Thymus (tissue), 11 donors: ENCODE data around the gene NFAT5. TPM values are rescaled to one million over a fixed set of nuclear protein-coding genes. Genes with fewer than 3 reads are reported as not detected.

ENCODE experiments used
- DNase-seq, 9 donors: peaks; one replicate each; pipeline ENCODE4 v3.0.0-alpha.2; 2013; ENCODE audit warnings: low spot score in 9 of 9, low read depth in 6 of 9, missing footprints in 1 of 9
- H3K27ac ChIP-seq, 2 donors: one replicate each; pipeline ENCODE4 v1.5.1; 2013; ENCODE audit warnings: control low read depth in 1 of 2, low read depth in 1 of 2, low read length in 1 of 2, mild to moderate bottlenecking in 1 of 2, moderate library complexity in 1 of 2
- H3K27me3 ChIP-seq, 2 donors: one replicate each; pipeline ENCODE4 v1.5.1; 2013; ENCODE audit warnings: low read length in 1 of 2; ENCODE audit not compliant: control insufficient read depth in 2 of 2, insufficient read depth in 1 of 2
- H3K36me3 ChIP-seq, 2 donors: one replicate each; pipeline ENCODE4 v1.5.1; 2013; ENCODE audit warnings: low read length in 1 of 2, mild to moderate bottlenecking in 1 of 2, moderate library complexity in 1 of 2; ENCODE audit not compliant: control insufficient read depth in 2 of 2, insufficient read depth in 2 of 2
- H3K4me1 ChIP-seq, 2 donors: one replicate each; pipeline ENCODE4 v1.5.1; 2013; ENCODE audit warnings: low read length in 2 of 2; ENCODE audit not compliant: control insufficient read depth in 2 of 2, insufficient read depth in 2 of 2
- H3K4me3 ChIP-seq, 2 donors: one replicate each; pipeline ENCODE4 v1.5.1; 2013; ENCODE audit warnings: low read length in 2 of 2, control low read depth in 1 of 2, mild to moderate bottlenecking in 1 of 2
- H3K9me3 ChIP-seq, 2 donors: one replicate each; pipeline ENCODE4 v1.5.1; 2013; ENCODE audit warnings: low read length in 1 of 2, mild to moderate bottlenecking in 1 of 2; ENCODE audit not compliant: control insufficient read depth in 2 of 2, insufficient read depth in 1 of 2
- WGBS: extraction: QIAGEN DNeasy Blood & Tissue Kit; methylation state at CpG from one replicate; pipeline ENCODE4 v1.1.7; 2013; 5-methylcytosine and 5-hydroxymethylcytosine counted together
- polyA plus RNA-seq: library from polyadenylated mRNA; stranded (reverse); fragments of 200-250 nt; gene quantifications from one replicate; pipeline ENCODE4 v1.2.3, GENCODE V29; 2013
- total RNA-seq: library from RNA; stranded (reverse); fragments of 120-200 nt; gene quantifications from one replicate; pipeline ENCODE4 v1.2.4, GENCODE V29; 2013
- donor health status: healthy.

NFAT5 gene
- total and polyA plus RNA-seq, 2 donors, result 4.5 to 8.9 TPM

GRCh38 chr16:69669577-69669976, 103.8 kb downstream of the NFAT5 start:
- Histone ChIP-seq H3K27me3 (no peaks in the 10 kb centered on the region), H3K4me1 (no peaks in the 10 kb centered on the region), H3K4me3 (no peak overlapping the region), H3K36me3 (peaks cover 7 to 24% of the 10 kb centered on the region in 2 donors), H3K27ac (no peak overlapping the region), H3K9me3 (no peaks in the 10 kb centered on the region)
- 99% methylated on average over 1 of the region's 1 CpG for WGBS
- no peak for DNase-seq

- no peaks in the 10 kb centered on the region for H3K9me3 ChIP-seq
- H3K27ac ChIP-seq, result no peak overlapping the region
- no peaks in the 10 kb centered on the region for H3K27me3 ChIP-seq
- no peak for DNase-seq
- no peak overlapping the region for H3K4me3 ChIP-seq
- H3K4me1 ChIP-seq, result no peaks in the 10 kb centered on the region
- H3K36me3 ChIP-seq, result peaks cover 7 to 27% of the 10 kb centered on the region in 2 donors
- 100% methylated on average over 2 of the region's 2 CpGs for WGBS
These were observed 106.7 kb downstream of the NFAT5 start for GRCh38 chr16:69672315-69672997.

- no peak overlapping the region for H3K27ac ChIP-seq
- DNase-seq, result no peak
- no peak overlapping the region for H3K4me3 ChIP-seq
- H3K36me3 ChIP-seq, result peaks cover 7 to 27% of the 10 kb centered on the region in 2 donors
- H3K27me3 ChIP-seq, result no peaks in the 10 kb centered on the region
- H3K4me1 ChIP-seq, result no peaks in the 10 kb centered on the region
- WGBS, result 97% methylated on average over 3 of the region's 3 CpGs
- no peaks in the 10 kb centered on the region for H3K9me3 ChIP-seq
These were observed 107.4 kb downstream of the NFAT5 start for GRCh38 chr16:69672998-69673713.

- Histone ChIP-seq H3K27ac (no peak overlapping the region), H3K36me3 (peaks cover 6 to 31% of the 10 kb centered on the region in 2 donors), H3K4me3 (no peak overlapping the region), H3K4me1 (no peaks in the 10 kb centered on the region), H3K9me3 (no peaks in the 10 kb centered on the region), H3K27me3 (no peaks in the 10 kb centered on the region)
- no peak for DNase-seq
These were observed 114.6 kb downstream of the NFAT5 start for GRCh38 chr16:69680358-69680757.

GRCh38 chr16:69688589-69688988, 122.8 kb downstream of the NFAT5 start:
- Histone ChIP-seq H3K4me3 (no peak overlapping the region), H3K27me3 (no peaks in the 10 kb centered on the region), H3K27ac (no peak overlapping the region), H3K9me3 (no peaks in the 10 kb centered on the region), H3K4me1 (no peaks in the 10 kb centered on the region), H3K36me3 (peaks cover 20 to 27% of the 10 kb centered on the region in 2 donors)
- DNase-seq, result no peak
- over 99% methylated on average over 2 of the region's 2 CpGs for WGBS

GRCh38 chr16:69691980-69692911, 126.5 kb downstream of the NFAT5 start:
- peaks cover 32 to 46% of the 10 kb centered on the region in 2 donors for H3K36me3 ChIP-seq
- H3K9me3 ChIP-seq, result no peaks in the 10 kb centered on the region
- H3K27me3 ChIP-seq, result no peaks in the 10 kb centered on the region
- H3K4me1 ChIP-seq, result no peaks in the 10 kb centered on the region
- no peak overlapping the region for H3K4me3 ChIP-seq
- DNase-seq, result no peak
- WGBS, result 97% methylated on average over 4 of the region's 4 CpGs
- no peak overlapping the region for H3K27ac ChIP-seq

- Histone ChIP-seq H3K36me3 (peaks cover 32 to 50% of the 10 kb centered on the region in 2 donors), H3K27ac (no peak overlapping the region), H3K27me3 (no peaks in the 10 kb centered on the region), H3K4me1 (no peaks in the 10 kb centered on the region), H3K4me3 (no peak overlapping the region), H3K9me3 (no peaks in the 10 kb centered on the region)
- WGBS, result 100% methylated on average over 2 of the region's 2 CpGs
- no peak for DNase-seq
These were observed 128.2 kb downstream of the NFAT5 start for GRCh38 chr16:69693916-69694315.

GRCh38 chr16:69698404-69698803, 132.6 kb downstream of the NFAT5 start:
- no peak for DNase-seq
- Histone ChIP-seq H3K4me1 (no peaks in the 10 kb centered on the region), H3K9me3 (no peaks in the 10 kb centered on the region), H3K27me3 (no peaks in the 10 kb centered on the region), H3K36me3 (peaks cover 14 to 34% of the 10 kb centered on the region in 2 donors), H3K4me3 (no peak overlapping the region), H3K27ac (no peak overlapping the region)
- 96% methylated on average over 3 of the region's 3 CpGs for WGBS

- no peaks in the 10 kb centered on the region for H3K4me1 ChIP-seq
- no peak overlapping the region for H3K27ac ChIP-seq
- no peak for DNase-seq
- H3K4me3 ChIP-seq, result no peak overlapping the region
- H3K27me3 ChIP-seq, result no peaks in the 10 kb centered on the region
- peaks cover 3 to 23% of the 10 kb centered on the region in 2 donors for H3K36me3 ChIP-seq
- no peaks in the 10 kb centered on the region for H3K9me3 ChIP-seq
- 99% methylated on average over 1 of the region's 1 CpG for WGBS
These were observed 134.1 kb downstream of the NFAT5 start for GRCh38 chr16:69699915-69700314.
